GM12878 (cell line): Measurements from ENCODE around the gene ZNF267. TPM values are rescaled to one million over a fixed set of nuclear protein-coding genes. Genes with fewer than 3 reads are reported as not detected.

Source experiments
- BACH1 ChIP-seq: fragments of 450-650 bp; IDR thresholded peaks from 2 replicates; pipeline ENCODE4 v1.6.1; 2017; ENCODE audit warnings: mild to moderate bottlenecking, borderline replicate concordance
- CHD4 ChIP-seq: fragments of 200-600 bp; sonication (generic); IDR thresholded peaks from 2 replicates; pipeline ENCODE4 v1.6.1; 2016; ENCODE audit warnings: mild to moderate bottlenecking
- CUX1 ChIP-seq: IDR thresholded peaks from 2 replicates; pipeline ENCODE4 v1.6.1; 2012; ENCODE audit warnings: improper control_type of control experiment, low read depth, low read length; ENCODE audit not compliant: insufficient replicate concordance
- EP300 ChIP-seq, 2 experiments: fragments of 150-350 bp in 1 of 2; IDR thresholded peaks; 2 replicates each; pipeline ENCODE4 v1.6.1; 2011 to 2012; ENCODE audit warnings: low read depth in 2 of 2, low read length in 2 of 2, borderline replicate concordance in 1 of 2, improper control_type of control experiment in 1 of 2, inconsistent platforms in 1 of 2; ENCODE audit not compliant: control insufficient read depth in 1 of 2
- IKZF2 ChIP-seq, 2 experiments: fragments of 450-650 bp; IDR thresholded peaks; 2 replicates each; pipeline ENCODE4 v1.6.1; 2017; ENCODE audit warnings: mild to moderate bottlenecking in 2 of 2, moderate library complexity in 2 of 2
- IRF3 ChIP-seq: fragments of 450-650 bp; IDR thresholded peaks from 2 replicates; pipeline ENCODE4 v1.6.1; 2014; ENCODE audit warnings: mild to moderate bottlenecking
- IRF4 ChIP-seq: IDR thresholded peaks from 2 replicates; pipeline ENCODE4 v1.6.1; 2011; ENCODE audit warnings: low read depth, low read length
- JUNB ChIP-seq: IDR thresholded peaks from 2 replicates; pipeline ENCODE4 v1.6.1; 2016; ENCODE audit warnings: antibody characterized with exemption, mild to moderate bottlenecking
- MYC ChIP-seq: IDR thresholded peaks from 2 replicates; pipeline ENCODE4 v1.6.1; 2011; ENCODE audit warnings: mild to moderate bottlenecking, low read length, moderate library complexity, inconsistent platforms; ENCODE audit not compliant: insufficient read depth, insufficient replicate concordance, insufficient read length, severe bottlenecking
- NFYB ChIP-seq: IDR thresholded peaks from 2 replicates; pipeline ENCODE4 v1.6.1; 2011; ENCODE audit warnings: low read depth, mild to moderate bottlenecking, low read length, improper control_type of control experiment, moderate library complexity; ENCODE audit not compliant: insufficient read depth
- NR2C2 ChIP-seq: IDR thresholded peaks from 2 replicates; pipeline ENCODE4 v1.6.1; 2011; ENCODE audit warnings: borderline replicate concordance, low read depth; ENCODE audit not compliant: control insufficient read depth, insufficient read length
- SIX5 ChIP-seq: IDR thresholded peaks from 2 replicates; pipeline ENCODE4 v1.6.1; 2011; ENCODE audit warnings: mild to moderate bottlenecking, low read depth, low read length, moderate library complexity; ENCODE audit not compliant: severe bottlenecking
- SMAD5 ChIP-seq: IDR thresholded peaks from 2 replicates; pipeline ENCODE4 v1.6.1; 2016; ENCODE audit warnings: antibody characterized with exemption, low read depth
- SMC3 ChIP-seq: IDR thresholded peaks from 2 replicates; pipeline ENCODE4 v1.6.1; 2011; ENCODE audit warnings: low read length, improper control_type of control experiment, borderline replicate concordance
- TARDBP ChIP-seq: IDR thresholded peaks from 2 replicates; pipeline ENCODE4 v1.6.1; 2016; ENCODE audit warnings: borderline replicate concordance
- polyA plus RNA-seq, 11 experiments: library from polyadenylated mRNA; depleted of rRNA in 4 of 11; unstranded in 6 of 11; stranded (reverse) in 5 of 11; fragments of >200 nt; fragmentation: Nextera tagmentation in 4 of 11; fragmentation: Illumina TruSeq in 1 of 11; extraction: Ambion mirVana in 4 of 11; extraction: Trizol in 1 of 11; gene quantifications; 1 replicate in 1 of 11; 2 replicates in 10 of 11; pipeline versions ENCODE4 v1.2.1 to v1.2.3, GENCODE V29; 2011 to 2016; ENCODE audit warnings: inconsistent platforms in 2 of 11, missing spikeins in 2 of 11, low read depth in 1 of 11
- total RNA-seq, 4 experiments: library from RNA; depleted of rRNA in 3 of 4; stranded (reverse); fragments of >200 nt in 3 of 4; fragmentation: Illumina TruSeq in 1 of 4; extraction: Trizol in 1 of 4; gene quantifications; 2 replicates each; pipeline versions ENCODE4 v1.2.1 to v1.2.3, GENCODE V29; 2013 to 2021
- TF ChIP-seq, protein P1 (sequence below): fragments of 450-650 bp; formaldehyde crosslinking; IDR thresholded peaks from 2 replicates; pipeline ENCODE4 v1.5.0; 2022; ENCODE audit warnings: mild to moderate bottlenecking, missing genetic modification characterization

Gene ZNF267
- total and polyA plus RNA-seq, 10 of the 15 experiments (the other 5 are each of a cell fraction or from before 2014, with no cell fraction given): 16.3 to 54.6 (median 29.6) TPM

GRCh38 chr16:31873556-31874365 lies at the start of gene ZNF267 (continued):
- TF ChIP-seq JUNB: no peak
- TF ChIP-seq CUX1: no peak
- no peak for TF ChIP-seq EP300 (IDR thresholded peaks at IDR 0.05; ENCODE audit: borderline replicate concordance in 1 of 2, control insufficient read depth in 1 of 2, low read depth in 2 of 2, low read length in 2 of 2)
- no peak for TF ChIP-seq NR2C2
- TF ChIP-seq TARDBP: no peak
- TF ChIP-seq BACH1: peak; percentile 52
- TF ChIP-seq IKZF2 (IDR thresholded peaks at IDR 0.05): no peak
- no peak for TF ChIP-seq IRF4
- TF ChIP-seq IRF3: 0 out of 2 replicates have a peak, but pooled peaks have one; percentile 28
- peak; percentile 6 for TF ChIP-seq SIX5
- TF ChIP-seq CHD4: no peak
- TF ChIP-seq, protein P1, sequence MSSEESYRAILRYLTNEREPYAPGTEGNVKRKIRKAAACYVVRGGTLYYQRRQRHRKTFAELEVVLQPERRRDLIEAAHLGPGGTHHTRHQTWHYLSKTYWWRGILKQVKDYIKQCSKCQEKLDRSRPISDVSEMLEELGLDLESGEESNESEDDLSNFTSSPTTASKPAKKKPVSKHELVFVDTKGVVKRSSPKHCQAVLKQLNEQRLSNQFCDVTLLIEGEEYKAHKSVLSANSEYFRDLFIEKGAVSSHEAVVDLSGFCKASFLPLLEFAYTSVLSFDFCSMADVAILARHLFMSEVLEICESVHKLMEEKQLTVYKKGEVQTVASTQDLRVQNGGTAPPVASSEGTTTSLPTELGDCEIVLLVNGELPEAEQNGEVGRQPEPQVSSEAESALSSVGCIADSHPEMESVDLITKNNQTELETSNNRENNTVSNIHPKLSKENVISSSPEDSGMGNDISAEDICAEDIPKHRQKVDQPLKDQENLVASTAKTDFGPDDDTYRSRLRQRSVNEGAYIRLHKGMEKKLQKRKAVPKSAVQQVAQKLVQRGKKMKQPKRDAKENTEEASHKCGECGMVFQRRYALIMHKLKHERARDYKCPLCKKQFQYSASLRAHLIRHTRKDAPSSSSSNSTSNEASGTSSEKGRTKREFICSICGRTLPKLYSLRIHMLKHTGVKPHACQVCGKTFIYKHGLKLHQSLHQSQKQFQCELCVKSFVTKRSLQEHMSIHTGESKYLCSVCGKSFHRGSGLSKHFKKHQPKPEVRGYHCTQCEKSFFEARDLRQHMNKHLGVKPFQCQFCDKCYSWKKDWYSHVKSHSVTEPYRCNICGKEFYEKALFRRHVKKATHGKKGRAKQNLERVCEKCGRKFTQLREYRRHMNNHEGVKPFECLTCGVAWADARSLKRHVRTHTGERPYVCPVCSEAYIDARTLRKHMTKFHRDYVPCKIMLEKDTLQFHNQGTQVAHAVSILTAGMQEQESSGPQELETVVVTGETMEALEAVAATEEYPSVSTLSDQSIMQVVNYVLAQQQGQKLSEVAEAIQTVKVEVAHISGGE (CRISPR knock-in tag): peak; percentile 46; the same call in 1 of the 2 replicates
- TF ChIP-seq SMC3: no peak
- peak; percentile 96 for TF ChIP-seq NFYB
- TF ChIP-seq SMAD5: peak; percentile 69; the same call in 1 of the 2 replicates
- TF ChIP-seq MYC: no peak
